Prostate gland (tissue), 2 donors: ENCODE results near the gene CDK14. TPM values are rescaled to one million over a fixed set of nuclear protein-coding genes. Genes with fewer than 3 reads are reported as not detected.

Source experiments
- DNase-seq: peaks from one replicate; pipeline ENCODE4 v3.0.0-alpha.2; 2019; ENCODE audit warnings: low spot score
- H3K27ac ChIP-seq, 2 donors: fragments of 200-600 bp; sonication (generic); 2 replicates each; pipeline ENCODE4 v1.5.1; 2017 to 2019
- H3K27me3 ChIP-seq: fragments of 200-600 bp; sonication (generic); replicated peaks from 2 replicates; pipeline ENCODE4 v1.5.1; 2019; ENCODE audit not compliant: insufficient read depth
- H3K36me3 ChIP-seq, 2 donors: fragments of 200-600 bp; sonication (generic); 1 replicate in 1 of 2; 2 replicates in 1 of 2; pipeline versions ENCODE4 v1.5.1 to v1.8.1; 2017 to 2019
- H3K4me1 ChIP-seq: fragments of 200-600 bp; sonication (generic); replicated peaks from 2 replicates; pipeline ENCODE4 v1.5.1; 2019
- H3K4me3 ChIP-seq, 2 donors: fragments of 200-600 bp; sonication (generic); 2 replicates each; pipeline ENCODE4 v1.5.1; 2017 to 2019
- H3K9me3 ChIP-seq: fragments of 200-600 bp; sonication (generic); 2 replicates; pipeline ENCODE4 v1.5.1; 2017
- CTCF ChIP-seq, 4 experiments: fragments of 200-600 bp in 2 of 4; fragments of 450-650 bp in 2 of 4; sonication (generic) in 2 of 4; IDR thresholded peaks; 1 replicate in 3 of 4; 2 replicates in 1 of 4; pipeline ENCODE4 v1.5.1; 2016 to 2019; ENCODE audit warnings: antibody characterized with exemption in 4 of 4, mild to moderate bottlenecking in 2 of 4, moderate library complexity in 2 of 4
- POLR2A ChIP-seq: fragments of 450-650 bp; IDR thresholded peaks from one replicate; pipeline ENCODE4 v1.6.1; 2016; ENCODE audit warnings: antibody characterized with exemption, mild to moderate bottlenecking
- POLR2AphosphoS5 ChIP-seq: sonication (generic); formaldehyde crosslinking; IDR thresholded peaks from one replicate; pipeline ENCODE4 v1.6.1; 2017; ENCODE audit warnings: antibody characterized with exemption
- WGBS: methylation state at CpG from one replicate; pipeline ENCODE4 v1.1.5; 2018; 5-methylcytosine and 5-hydroxymethylcytosine counted together
- intact Hi-C: fragments of 100-400 bp; cut with DNase I; formaldehyde crosslinking; loops from one replicate; pipeline ENCODE4 v1.14.2; 2022
- total RNA-seq, 2 donors: library from RNA; depleted of rRNA; stranded (reverse); fragments of >200 nt; gene quantifications; one replicate each; pipeline ENCODE4 v1.1.0, GENCODE V29; 2016

The CDK14 gene
- total RNA-seq, 2 donors from 2014 or later, result 13.7 to 20.7 TPM

GRCh38 chr7:90774706-90775105, 178.6 kb downstream of the CDK14 start:
- Histone ChIP-seq H3K4me1 (no peaks in the 10 kb centered on the region), H3K36me3 (no peaks in the 10 kb centered on the region), H3K9me3 (no peaks in the 10 kb centered on the region), H3K4me3 (no peak overlapping the region), H3K27me3 (no peaks in the 10 kb centered on the region), H3K27ac (no peak overlapping the region)
- WGBS, result 90% methylated on average over 3 of the region's 3 CpGs
- TF ChIP-seq POLR2A (no peak), CTCF (IDR thresholded peaks at IDR 0.05) (no peak), POLR2AphosphoS5 (no peak)
- no peak for DNase-seq
- intact Hi-C loops, result no loop called here

- no peak for DNase-seq
- H3K27ac ChIP-seq, result no peak overlapping the region
- no peak overlapping the region for H3K4me3 ChIP-seq
- intact Hi-C loops, result no loop called here
- H3K4me1 ChIP-seq, result no peaks in the 10 kb centered on the region
- TF ChIP-seq POLR2A (no peak), POLR2AphosphoS5 (no peak), CTCF (IDR thresholded peaks at IDR 0.05) (no peak)
- H3K36me3 ChIP-seq, result no peaks in the 10 kb centered on the region
- no peaks in the 10 kb centered on the region for H3K27me3 ChIP-seq
- H3K9me3 ChIP-seq, result no peaks in the 10 kb centered on the region
- 71% methylated on average over 1 of the region's 1 CpG for WGBS
Observed at GRCh38 chr7:90775383-90775965, 179.4 kb downstream of the CDK14 start.

DNA sequence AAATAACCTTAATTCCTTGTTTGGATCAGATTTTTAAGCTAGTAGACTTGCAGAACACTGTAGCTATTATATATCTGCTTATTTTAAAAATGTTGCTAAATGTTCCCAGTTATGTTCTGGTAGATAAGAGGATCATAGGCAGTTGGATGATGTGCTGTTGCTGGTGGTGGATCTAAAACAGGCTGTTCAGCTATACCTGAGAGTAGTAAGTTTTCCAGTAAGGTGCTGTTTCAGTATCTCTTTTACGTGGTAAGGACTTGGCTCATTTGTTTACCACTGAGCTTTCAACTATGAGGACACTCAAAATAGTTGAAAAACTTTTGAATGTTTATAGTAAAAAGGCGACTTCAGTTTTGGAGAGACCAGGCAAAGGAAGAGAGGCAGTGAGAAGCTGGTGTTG, 180.9 kb downstream of the CDK14 start:
- H3K27me3 ChIP-seq, result no peaks in the 10 kb centered on the region
- DNase-seq, result no peak
- H3K4me3 ChIP-seq, result no peak overlapping the region
- no peak for TF ChIP-seq POLR2A
- no peak for TF ChIP-seq POLR2AphosphoS5
- TF ChIP-seq CTCF (IDR thresholded peaks at IDR 0.05), result no peak
- intact Hi-C loops, result no loop called here
- no peaks in the 10 kb centered on the region for H3K9me3 ChIP-seq
- no peaks in the 10 kb centered on the region for H3K36me3 ChIP-seq
- WGBS, result 55% methylated on average over 2 of the region's 2 CpGs
- H3K4me1 ChIP-seq, result no peaks in the 10 kb centered on the region
- no peak overlapping the region for H3K27ac ChIP-seq

DNA sequence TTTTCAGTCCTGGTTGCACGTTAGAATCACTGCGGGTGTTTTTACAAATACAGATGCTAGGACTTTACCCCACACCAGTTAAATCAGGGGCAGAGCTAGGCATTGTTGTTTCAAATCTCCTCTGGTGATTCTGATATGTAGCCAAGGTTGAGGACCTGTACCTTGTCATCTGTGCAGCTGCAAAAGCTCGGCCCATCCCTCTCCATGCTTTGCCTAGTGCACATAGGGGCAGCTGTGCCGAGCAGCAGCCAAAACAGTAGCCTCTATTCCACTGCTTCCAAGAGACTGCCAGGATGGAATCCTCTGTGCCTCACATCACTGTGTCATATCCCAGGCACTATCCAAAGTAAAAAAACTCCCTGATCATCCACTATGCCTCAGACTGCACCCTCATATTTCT, 181.3 kb downstream of the CDK14 start:
- Histone ChIP-seq H3K4me1 (no peaks in the 10 kb centered on the region), H3K36me3 (no peaks in the 10 kb centered on the region), H3K9me3 (no peaks in the 10 kb centered on the region), H3K27me3 (no peaks in the 10 kb centered on the region), H3K4me3 (no peak overlapping the region), H3K27ac (no peak overlapping the region)
- intact Hi-C loops, result no loop called here
- TF ChIP-seq POLR2A (no peak), CTCF (IDR thresholded peaks at IDR 0.05) (no peak), POLR2AphosphoS5 (no peak)
- WGBS, result 38% methylated on average over 4 of the region's 4 CpGs
- DNase-seq, result no peak

DNA sequence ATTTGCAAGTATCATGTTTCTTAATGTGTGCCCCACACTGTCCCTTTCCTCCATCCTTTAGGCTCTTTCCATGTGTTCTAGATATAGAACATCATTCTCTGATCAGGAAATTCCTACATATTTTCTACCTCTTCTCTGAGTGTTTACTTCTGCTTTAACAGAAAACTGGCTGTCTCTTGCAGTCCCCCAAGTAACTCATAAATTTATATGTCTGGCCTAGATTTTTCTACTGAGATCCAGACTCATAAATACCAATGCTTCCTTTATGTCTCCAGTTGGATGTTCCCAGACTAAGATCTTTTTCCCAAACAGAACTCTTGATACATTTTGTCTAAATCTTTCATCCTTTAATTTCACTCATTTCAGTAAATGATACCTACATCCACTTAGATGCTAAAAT, 181.8 kb downstream of the CDK14 start:
- no peak for DNase-seq
- no peak for TF ChIP-seq CTCF (IDR thresholded peaks at IDR 0.05)
- no peak for TF ChIP-seq POLR2AphosphoS5
- TF ChIP-seq POLR2A, result no peak
- no peak overlapping the region for H3K27ac ChIP-seq
- H3K9me3 ChIP-seq, result no peaks in the 10 kb centered on the region
- no peak overlapping the region for H3K4me3 ChIP-seq
- no peaks in the 10 kb centered on the region for H3K36me3 ChIP-seq
- intact Hi-C loops, result no loop called here
- no peaks in the 10 kb centered on the region for H3K27me3 ChIP-seq
- H3K4me1 ChIP-seq, result no peaks in the 10 kb centered on the region
